Muscle of leg (tissue), 11 donors: ENCODE measurements around the gene SLC25A42. TPM values are rescaled to one million over a fixed set of nuclear protein-coding genes. Genes with fewer than 3 reads are reported as not detected.
"Not testable (repeated sequence)": the region's sequence is repeated elsewhere in the genome, so short reads cannot be mapped to it uniquely, and the experiment has no call there.

Source experiments
- DNase-seq: peaks from one replicate; pipeline ENCODE4 v3.0.0; 2013
- H3K27ac ChIP-seq: one replicate; pipeline ENCODE4 v1.5.1; 2013; ENCODE audit warnings: mild to moderate bottlenecking, low read length, control low read depth
- H3K27me3 ChIP-seq: one replicate; pipeline ENCODE4 v1.6.1; 2013; ENCODE audit warnings: low read length; ENCODE audit not compliant: control insufficient read depth, insufficient read depth
- H3K36me3 ChIP-seq: one replicate; pipeline ENCODE4 v1.6.1; 2013; ENCODE audit warnings: low read length; ENCODE audit not compliant: control insufficient read depth, insufficient read depth
- H3K4me1 ChIP-seq: one replicate; pipeline ENCODE4 v1.6.1; 2013; ENCODE audit warnings: low read length; ENCODE audit not compliant: control insufficient read depth, insufficient read depth
- H3K4me3 ChIP-seq: one replicate; pipeline ENCODE4 v1.5.1; 2013; ENCODE audit warnings: low read length, control low read depth
- H3K9me3 ChIP-seq: replicated peaks from 2 replicates; pipeline ENCODE4 v1.6.1; 2013; ENCODE audit warnings: low read depth, low read length; ENCODE audit not compliant: control insufficient read depth
- WGBS: methylation state at CpG from one replicate; pipeline ENCODE4 v1.1.5; 2013; ENCODE audit warnings: missing lambda C conversion rate; ENCODE audit not compliant: insufficient coverage; 5-methylcytosine and 5-hydroxymethylcytosine counted together
- polyA plus RNA-seq, 8 donors: library from polyadenylated mRNA; unstranded; fragments of 120-200 nt; gene quantifications; one replicate each; pipeline versions ENCODE4 v1.2.1 to v1.2.3, GENCODE V29; 2013; ENCODE audit warnings: inconsistent platforms in 1 of 8, low replicate concordance in 1 of 8; ENCODE audit not compliant: insufficient read length in 8 of 8, insufficient read depth in 1 of 8
- total RNA-seq: library from RNA; stranded (reverse); fragments of 120-200 nt; gene quantifications from one replicate; pipeline ENCODE4 v1.2.4, GENCODE V29; 2013

The SLC25A42 gene
- total and polyA plus RNA-seq, 9 donors = 5.9 to 12.2 (median 9.7) TPM

GRCh38 chr19:19103167-19103566, 39.4 kb downstream of the SLC25A42 start:
- Histone ChIP-seq H3K27me3 (no peaks in the 10 kb centered on the region), H3K36me3 (peaks cover 19% of the 10 kb centered on the region), H3K4me1 (peaks cover 14% of the 10 kb centered on the region), H3K4me3 (no peak overlapping the region), H3K27ac (no peak overlapping the region), H3K9me3 (no peaks in the 10 kb centered on the region)
- no peak for DNase-seq
- WGBS = 95% methylated on average over 7 of the region's 11 CpGs

- Histone ChIP-seq H3K4me3 (peak overlapping the region; percentile 30), H3K27ac (peak overlapping the region; percentile 15)
- peak; percentile 76 for DNase-seq
Measured at GRCh38 chr19:19105365-19106055, 41.7 kb downstream of the SLC25A42 start.

GRCh38 chr19:19106056-19106551, 42.3 kb downstream of the SLC25A42 start:
- Histone ChIP-seq H3K4me1 (peaks cover 21% of the 10 kb centered on the region), H3K27ac (peak overlapping the region; percentile 15), H3K36me3 (peaks cover 11% of the 10 kb centered on the region), H3K9me3 (no peaks in the 10 kb centered on the region), H3K4me3 (peak overlapping the region; percentile 27), H3K27me3 (no peaks in the 10 kb centered on the region)
- 10% methylated on average over 24 of the region's 25 CpGs for WGBS
- DNase-seq = peak; percentile 56

More at GRCh38 chr19:19105365-19106055, 41.7 kb downstream of the SLC25A42 start:
- Histone ChIP-seq H3K9me3 (no peaks in the 10 kb centered on the region), H3K36me3 (peaks cover 13% of the 10 kb centered on the region), H3K27me3 (no peaks in the 10 kb centered on the region), H3K4me1 (peaks cover 20% of the 10 kb centered on the region)
- 8% methylated on average over 32 of the region's 36 CpGs for WGBS

- H3K27ac ChIP-seq, H3K27me3 ChIP-seq, DNase-seq, H3K4me3 ChIP-seq, H3K36me3 ChIP-seq, H3K9me3 ChIP-seq: not testable (repeated sequence)
- WGBS = 100% methylated on average over 2 of the region's 7 CpGs
- peaks cover 25% of the 10 kb centered on the region for H3K4me1 ChIP-seq
Measured at GRCh38 chr19:19106938-19107337, 43.1 kb downstream of the SLC25A42 start.

- H3K4me1 ChIP-seq = peaks cover 32% of the 10 kb centered on the region
- H3K27me3 ChIP-seq = no peaks in the 10 kb centered on the region
- no peak overlapping the region for H3K27ac ChIP-seq
- H3K9me3 ChIP-seq = no peaks in the 10 kb centered on the region
- no peak for DNase-seq
- H3K36me3 ChIP-seq = peaks cover 6% of the 10 kb centered on the region
- no peak overlapping the region for H3K4me3 ChIP-seq
- 88% methylated on average over 7 of the region's 11 CpGs for WGBS
Measured at GRCh38 chr19:19107654-19108053, 43.9 kb downstream of the SLC25A42 start.

GRCh38 chr19:19109601-19110000, 45.8 kb downstream of the SLC25A42 start:
- H3K9me3 ChIP-seq = no peaks in the 10 kb centered on the region
- H3K36me3 ChIP-seq = peaks cover 6% of the 10 kb centered on the region
- DNase-seq = no peak
- H3K4me3 ChIP-seq = no peak overlapping the region
- no peaks in the 10 kb centered on the region for H3K27me3 ChIP-seq
- peaks cover 42% of the 10 kb centered on the region for H3K4me1 ChIP-seq
- no peak overlapping the region for H3K27ac ChIP-seq
- WGBS = 75% methylated on average over 6 of the region's 9 CpGs

- WGBS = 12% methylated on average over 66 of the region's 66 CpGs
- H3K4me3 ChIP-seq = no peak overlapping the region
Measured at GRCh38 chr19:19110410-19111135, 46.8 kb downstream of the SLC25A42 start.

GRCh38 chr19:19111136-19111835, 47.5 kb downstream of the SLC25A42 start:
- H3K27me3 ChIP-seq = no peaks in the 10 kb centered on the region
- no peak for DNase-seq
- peaks cover 29% of the 10 kb centered on the region for H3K4me1 ChIP-seq
- WGBS = 61% methylated on average over 15 of the region's 15 CpGs
- no peaks in the 10 kb centered on the region for H3K9me3 ChIP-seq
- no peak overlapping the region for H3K27ac ChIP-seq
- H3K4me3 ChIP-seq = no peak overlapping the region
- H3K36me3 ChIP-seq = peaks cover 6% of the 10 kb centered on the region

More at GRCh38 chr19:19110410-19111135, 46.8 kb downstream of the SLC25A42 start:
- H3K27me3 ChIP-seq = no peaks in the 10 kb centered on the region
- H3K27ac ChIP-seq = no peak overlapping the region
- no peaks in the 10 kb centered on the region for H3K9me3 ChIP-seq
- H3K4me1 ChIP-seq = peaks cover 35% of the 10 kb centered on the region
- peaks cover 6% of the 10 kb centered on the region for H3K36me3 ChIP-seq
- DNase-seq = no peak

- WGBS = 82% methylated on average over 6 of the region's 9 CpGs
- H3K27ac ChIP-seq = no peak overlapping the region
- no peaks in the 10 kb centered on the region for H3K27me3 ChIP-seq
- no peak overlapping the region for H3K4me3 ChIP-seq
- no peaks in the 10 kb centered on the region for H3K9me3 ChIP-seq
- peaks cover 6% of the 10 kb centered on the region for H3K36me3 ChIP-seq
- peaks cover 28% of the 10 kb centered on the region for H3K4me1 ChIP-seq
- no peak for DNase-seq
Measured at GRCh38 chr19:19111967-19112580, 48.3 kb downstream of the SLC25A42 start.
